Measurements from ENCODE around the gene SLC25A13.

Gene SLC25A13

GRCh38 chr7:96319439-96319838 is 2.5 kb downstream of the SLC25A13 start:
- DNase-seq (ENCODE audit: low read depth in 1 of 2, low spot score in 1 of 2), result no peak
- in situ Hi-C loops (cut with HindIII; ENCODE audit: low pct_unique_long_range_greater_than_20kb, low sequenced_read_pairs), result no loop called here
- TF ChIP-seq JUND (IDR thresholded peaks at IDR 0.05; ENCODE audit: low read depth), result no peak

GRCh38 chr7:96316949-96317348 is 4.9 kb downstream of the SLC25A13 start:
- no peak for TF ChIP-seq JUND (IDR thresholded peaks at IDR 0.05; ENCODE audit: low read depth)
- DNase-seq (ENCODE audit: low read depth in 1 of 2, low spot score in 1 of 2), result no peak
- in situ Hi-C loops (cut with HindIII; ENCODE audit: low pct_unique_long_range_greater_than_20kb, low sequenced_read_pairs), result no loop called here

GRCh38 chr7:96315125-96315512 is 6.8 kb downstream of the SLC25A13 start:
- TF ChIP-seq JUND (IDR thresholded peaks at IDR 0.05; ENCODE audit: low read depth), result no peak

GRCh38 chr7:96314402-96315124 is 7.3 kb downstream of the SLC25A13 start:
- peak in 1 of 2 experiments; percentile 87 for DNase-seq (ENCODE audit: low read depth in 1 of 2, low spot score in 1 of 2)
- in situ Hi-C loops (cut with HindIII; ENCODE audit: low pct_unique_long_range_greater_than_20kb, low sequenced_read_pairs), result no loop called here

More at GRCh38 chr7:96315125-96315512, 6.8 kb downstream of the SLC25A13 start:
- in situ Hi-C loops (cut with HindIII; ENCODE audit: low pct_unique_long_range_greater_than_20kb, low sequenced_read_pairs), result no loop called here
- no peak for DNase-seq (ENCODE audit: low read depth in 1 of 2, low spot score in 1 of 2)

DNA sequence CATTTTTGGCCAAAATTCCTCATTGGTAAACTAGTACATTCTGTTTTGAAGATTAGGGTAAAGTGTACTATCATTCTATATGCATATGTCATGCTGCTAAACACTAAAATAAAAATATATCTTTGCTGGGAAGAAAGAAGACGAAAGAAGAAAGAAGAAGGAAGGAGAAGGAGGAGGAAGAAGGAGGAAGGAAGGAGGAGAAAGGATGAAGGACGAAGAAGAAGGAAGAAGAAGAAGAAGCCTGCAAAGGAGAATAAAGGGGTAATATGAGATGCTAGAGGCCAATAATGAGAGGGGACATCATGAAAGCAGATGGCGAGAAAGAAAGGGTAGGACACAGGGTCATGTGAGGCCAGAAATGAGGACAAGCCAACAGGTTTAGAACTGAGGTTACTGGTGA is 8.0 kb downstream of the SLC25A13 start:
- no peak for TF ChIP-seq JUND (IDR thresholded peaks at IDR 0.05; ENCODE audit: low read depth)
- in situ Hi-C loops (cut with HindIII; ENCODE audit: low pct_unique_long_range_greater_than_20kb, low sequenced_read_pairs), result no loop called here
- no peak for DNase-seq (ENCODE audit: low read depth in 1 of 2, low spot score in 1 of 2)

More at GRCh38 chr7:96314402-96315124, 7.3 kb downstream of the SLC25A13 start:
- TF ChIP-seq JUND (IDR thresholded peaks at IDR 0.05; ENCODE audit: low read depth), result no peak

DNA sequence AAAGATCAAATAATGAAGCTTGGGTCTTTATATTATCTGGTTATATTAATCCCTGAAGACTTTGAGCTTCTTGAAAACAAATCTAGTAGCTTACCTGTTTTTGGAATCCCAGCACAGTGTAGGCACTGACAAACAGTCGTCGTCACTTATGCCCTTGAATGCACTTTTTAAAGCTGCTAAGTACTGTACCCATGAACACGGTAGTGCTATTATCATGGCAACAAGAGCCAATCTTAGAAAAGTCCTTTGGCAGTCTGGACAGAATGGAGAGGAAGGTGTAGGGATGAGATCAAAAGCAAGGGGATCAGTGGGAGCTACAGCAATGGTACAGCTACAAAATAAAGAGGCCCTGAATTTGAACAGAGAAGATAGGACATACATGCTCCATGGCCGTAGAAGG is 9.4 kb downstream of the SLC25A13 start:
- no peak for TF ChIP-seq JUND (IDR thresholded peaks at IDR 0.05; ENCODE audit: low read depth)
- in situ Hi-C loops (cut with HindIII; ENCODE audit: low pct_unique_long_range_greater_than_20kb, low sequenced_read_pairs), result no loop called here
- no peak for DNase-seq (ENCODE audit: low read depth in 1 of 2, low spot score in 1 of 2)

- in situ Hi-C loops (cut with HindIII; ENCODE audit: low pct_unique_long_range_greater_than_20kb, low sequenced_read_pairs), result no loop called here
- no peak for DNase-seq (ENCODE audit: low read depth in 1 of 2, low spot score in 1 of 2)
- TF ChIP-seq JUND (IDR thresholded peaks at IDR 0.05; ENCODE audit: low read depth), result no peak
These were observed 9.9 kb downstream of the SLC25A13 start for GRCh38 chr7:96311967-96312366.

DNA sequence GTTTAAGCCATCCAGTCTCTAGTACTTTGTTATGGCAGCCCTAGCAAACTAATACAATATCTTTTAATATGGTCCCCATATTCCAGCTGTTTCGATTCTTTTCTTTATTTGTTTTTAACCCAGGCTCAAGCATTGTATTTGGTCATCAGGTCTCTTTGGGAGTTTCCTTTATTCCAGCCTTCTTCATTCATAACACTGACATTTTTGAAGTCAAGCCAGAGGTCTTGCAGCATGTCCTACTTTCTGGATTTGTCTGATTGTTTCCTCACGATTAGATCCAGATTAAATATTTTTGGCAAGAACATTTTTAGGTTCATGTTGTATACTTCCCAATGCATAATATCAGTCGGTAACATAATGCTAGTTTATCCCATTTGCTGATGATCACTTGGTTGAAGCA is 11.8 kb downstream of the SLC25A13 start:
- in situ Hi-C loops (cut with HindIII; ENCODE audit: low pct_unique_long_range_greater_than_20kb, low sequenced_read_pairs), result no loop called here
- no peak for DNase-seq (ENCODE audit: low read depth in 1 of 2, low spot score in 1 of 2)
- TF ChIP-seq JUND (IDR thresholded peaks at IDR 0.05; ENCODE audit: low read depth), result no peak

- TF ChIP-seq JUND (IDR thresholded peaks at IDR 0.05; ENCODE audit: low read depth), result no peak
- in situ Hi-C loops (cut with HindIII; ENCODE audit: low pct_unique_long_range_greater_than_20kb, low sequenced_read_pairs), result no loop called here
- no peak for DNase-seq (ENCODE audit: low read depth in 1 of 2, low spot score in 1 of 2)
These were observed 13.0 kb downstream of the SLC25A13 start for GRCh38 chr7:96308950-96309263.

DNA sequence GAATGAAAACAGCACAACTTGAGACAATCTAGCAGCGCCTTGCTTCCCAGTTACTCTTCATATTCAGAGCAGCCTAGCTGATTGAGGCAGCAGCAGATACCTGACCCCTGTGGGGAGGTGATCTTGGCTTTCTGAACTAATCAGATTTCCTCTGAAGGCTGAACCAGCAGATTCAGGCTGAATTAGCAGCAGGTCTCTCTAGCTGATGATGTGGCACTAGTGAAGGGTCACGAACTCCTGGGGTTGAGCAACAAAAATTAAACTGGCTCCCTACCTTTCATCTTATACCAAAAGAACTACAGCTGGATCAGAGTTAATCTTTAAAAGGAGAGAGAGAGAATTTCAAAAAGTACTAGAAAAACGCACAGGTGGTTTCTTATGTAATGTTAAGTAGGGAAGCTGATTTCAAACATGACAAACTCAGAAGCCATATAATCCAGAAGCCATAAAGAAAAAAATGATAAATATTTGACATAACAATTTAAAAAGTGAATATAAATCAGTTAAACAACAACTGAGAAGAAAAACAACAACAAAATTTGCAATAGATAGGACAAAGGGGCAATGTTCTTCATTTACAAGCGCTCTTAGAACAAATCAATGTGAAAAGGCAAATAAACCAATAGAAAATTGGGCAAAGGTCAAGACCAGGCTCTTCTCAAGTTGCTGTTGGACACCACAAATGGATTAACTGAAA is 13.5 kb downstream of the SLC25A13 start:
- no peak for TF ChIP-seq JUND (IDR thresholded peaks at IDR 0.05; ENCODE audit: low read depth)
- no peak for DNase-seq (ENCODE audit: low read depth in 1 of 2, low spot score in 1 of 2)
- in situ Hi-C loops (cut with HindIII; ENCODE audit: low pct_unique_long_range_greater_than_20kb, low sequenced_read_pairs), result no loop called here

- no peak for DNase-seq (ENCODE audit: low read depth in 1 of 2, low spot score in 1 of 2)
- no peak for TF ChIP-seq JUND (IDR thresholded peaks at IDR 0.05; ENCODE audit: low read depth)
- in situ Hi-C loops (cut with HindIII; ENCODE audit: low pct_unique_long_range_greater_than_20kb, low sequenced_read_pairs), result no loop called here
These were observed 15.3 kb downstream of the SLC25A13 start for GRCh38 chr7:96306385-96307125.

DNA sequence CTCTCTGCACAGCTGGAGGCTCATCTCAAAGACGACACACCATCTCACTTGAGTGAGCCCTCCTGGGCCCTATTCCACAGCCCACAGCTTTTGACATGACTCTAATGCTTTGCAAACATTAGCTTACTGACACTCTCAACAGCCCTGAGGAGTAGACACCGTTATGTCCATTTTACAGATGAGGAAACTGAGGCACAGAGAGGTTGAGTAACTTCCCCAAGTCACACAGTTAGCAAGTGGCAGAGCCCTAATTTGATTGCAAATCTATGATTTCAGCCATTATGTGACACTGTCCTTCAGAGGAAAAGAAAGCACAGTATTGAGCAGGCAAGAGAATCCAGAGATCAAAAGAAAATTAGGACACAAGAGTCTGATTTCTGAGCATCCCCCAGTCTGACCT is 16.0 kb downstream of the SLC25A13 start:
- in situ Hi-C loops (cut with HindIII; ENCODE audit: low pct_unique_long_range_greater_than_20kb, low sequenced_read_pairs), result no loop called here
- DNase-seq (ENCODE audit: low read depth in 1 of 2, low spot score in 1 of 2), result no peak
- no peak for TF ChIP-seq JUND (IDR thresholded peaks at IDR 0.05; ENCODE audit: low read depth)

- in situ Hi-C loops (cut with HindIII; ENCODE audit: low pct_unique_long_range_greater_than_20kb, low sequenced_read_pairs), result no loop called here
- DNase-seq (ENCODE audit: low read depth in 1 of 2, low spot score in 1 of 2), result no peak
- no peak for TF ChIP-seq JUND (IDR thresholded peaks at IDR 0.05; ENCODE audit: low read depth)
These were observed 17.3 kb downstream of the SLC25A13 start for GRCh38 chr7:96304573-96304972.

All from T47D (cell line).